GM06990 (cell line): ENCODE measurements around the gene MBD6.
A peak's percentile ranks its signal among the peaks of the same experiment; 100 is the strongest.

ENCODE experiments used
- DNase-seq: peaks from one replicate; pipeline ENCODE4 v3.0.0-alpha.2; 2011; ENCODE audit not compliant: insufficient read length; ENCODE audit errors: extremely low read depth
- H3K27me3 ChIP-seq: replicated peaks from 2 replicates; pipeline ENCODE4 v1.6.0; 2011; ENCODE audit warnings: low read length; ENCODE audit not compliant: control insufficient read depth, insufficient read depth
- H3K36me3 ChIP-seq: 2 replicates; pipeline ENCODE4 v1.5.1; 2011; ENCODE audit warnings: low read length; ENCODE audit not compliant: control insufficient read depth, insufficient read depth
- H3K4me3 ChIP-seq: replicated peaks from 2 replicates; pipeline ENCODE4 v1.5.1; 2011; ENCODE audit warnings: low read depth, mild to moderate bottlenecking, control low read depth, low read length
- TF ChIP-seq, protein P1 (sequence below): IDR thresholded peaks from 2 replicates; pipeline ENCODE4 v1.5.1; 2011; ENCODE audit warnings: low read length, control low read depth, mild to moderate bottlenecking, inconsistent platforms; ENCODE audit not compliant: insufficient read depth, poor library complexity, severe bottlenecking

MBD6 gene

DNA sequence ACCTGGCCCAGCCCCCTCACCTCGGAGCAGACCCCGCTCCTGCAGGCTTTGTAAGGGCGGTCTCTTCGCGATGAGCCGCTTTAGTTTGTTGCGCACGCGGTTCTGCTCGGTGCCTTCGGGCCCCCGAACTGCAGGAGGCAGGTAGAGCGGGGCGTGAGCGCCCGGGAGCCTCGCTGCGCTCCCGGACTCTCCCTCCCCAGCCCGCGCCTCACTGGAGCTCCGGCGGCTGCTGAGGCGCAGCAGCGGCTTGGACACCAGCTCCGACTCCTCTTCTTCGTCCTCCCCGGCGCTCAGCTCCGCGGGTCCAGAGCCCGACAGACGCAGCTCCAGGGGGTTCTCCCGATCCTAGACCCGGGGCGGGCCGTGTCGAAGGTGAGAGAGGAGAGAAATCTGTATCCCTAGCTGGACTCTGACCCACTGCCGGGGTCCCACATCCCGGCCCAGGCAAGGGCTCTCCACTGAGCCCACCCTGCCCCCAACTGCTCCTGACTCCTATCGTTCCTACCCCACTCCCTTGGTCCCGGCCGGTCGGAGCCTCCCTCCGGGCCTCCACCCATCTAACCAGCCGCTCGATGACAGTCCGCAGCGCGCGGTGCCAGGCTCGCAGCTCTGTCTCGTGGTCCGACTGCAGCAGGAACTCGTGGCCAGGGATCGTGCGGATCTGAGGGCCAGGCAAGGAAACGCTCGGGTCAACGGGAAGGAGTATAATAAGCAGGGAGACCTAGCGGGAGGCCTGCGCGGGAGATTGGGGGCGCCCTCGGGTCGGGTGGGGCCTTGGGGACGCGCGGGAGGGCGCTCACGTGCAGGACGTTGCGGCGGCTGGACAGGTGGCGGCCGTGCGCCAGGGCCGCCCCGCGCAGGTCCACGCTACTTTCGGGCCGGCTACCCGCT, 47.1 kb upstream of the MBD6 start:
- TF ChIP-seq, protein P1, sequence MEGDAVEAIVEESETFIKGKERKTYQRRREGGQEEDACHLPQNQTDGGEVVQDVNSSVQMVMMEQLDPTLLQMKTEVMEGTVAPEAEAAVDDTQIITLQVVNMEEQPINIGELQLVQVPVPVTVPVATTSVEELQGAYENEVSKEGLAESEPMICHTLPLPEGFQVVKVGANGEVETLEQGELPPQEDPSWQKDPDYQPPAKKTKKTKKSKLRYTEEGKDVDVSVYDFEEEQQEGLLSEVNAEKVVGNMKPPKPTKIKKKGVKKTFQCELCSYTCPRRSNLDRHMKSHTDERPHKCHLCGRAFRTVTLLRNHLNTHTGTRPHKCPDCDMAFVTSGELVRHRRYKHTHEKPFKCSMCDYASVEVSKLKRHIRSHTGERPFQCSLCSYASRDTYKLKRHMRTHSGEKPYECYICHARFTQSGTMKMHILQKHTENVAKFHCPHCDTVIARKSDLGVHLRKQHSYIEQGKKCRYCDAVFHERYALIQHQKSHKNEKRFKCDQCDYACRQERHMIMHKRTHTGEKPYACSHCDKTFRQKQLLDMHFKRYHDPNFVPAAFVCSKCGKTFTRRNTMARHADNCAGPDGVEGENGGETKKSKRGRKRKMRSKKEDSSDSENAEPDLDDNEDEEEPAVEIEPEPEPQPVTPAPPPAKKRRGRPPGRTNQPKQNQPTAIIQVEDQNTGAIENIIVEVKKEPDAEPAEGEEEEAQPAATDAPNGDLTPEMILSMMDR, result no peak
- Histone ChIP-seq H3K27me3 (no peaks in the 10 kb centered on the region), H3K36me3 (peaks cover 20% of the 10 kb centered on the region), H3K4me3 (peak overlapping the region; percentile 70)
- DNase-seq, result no peak

DNA sequence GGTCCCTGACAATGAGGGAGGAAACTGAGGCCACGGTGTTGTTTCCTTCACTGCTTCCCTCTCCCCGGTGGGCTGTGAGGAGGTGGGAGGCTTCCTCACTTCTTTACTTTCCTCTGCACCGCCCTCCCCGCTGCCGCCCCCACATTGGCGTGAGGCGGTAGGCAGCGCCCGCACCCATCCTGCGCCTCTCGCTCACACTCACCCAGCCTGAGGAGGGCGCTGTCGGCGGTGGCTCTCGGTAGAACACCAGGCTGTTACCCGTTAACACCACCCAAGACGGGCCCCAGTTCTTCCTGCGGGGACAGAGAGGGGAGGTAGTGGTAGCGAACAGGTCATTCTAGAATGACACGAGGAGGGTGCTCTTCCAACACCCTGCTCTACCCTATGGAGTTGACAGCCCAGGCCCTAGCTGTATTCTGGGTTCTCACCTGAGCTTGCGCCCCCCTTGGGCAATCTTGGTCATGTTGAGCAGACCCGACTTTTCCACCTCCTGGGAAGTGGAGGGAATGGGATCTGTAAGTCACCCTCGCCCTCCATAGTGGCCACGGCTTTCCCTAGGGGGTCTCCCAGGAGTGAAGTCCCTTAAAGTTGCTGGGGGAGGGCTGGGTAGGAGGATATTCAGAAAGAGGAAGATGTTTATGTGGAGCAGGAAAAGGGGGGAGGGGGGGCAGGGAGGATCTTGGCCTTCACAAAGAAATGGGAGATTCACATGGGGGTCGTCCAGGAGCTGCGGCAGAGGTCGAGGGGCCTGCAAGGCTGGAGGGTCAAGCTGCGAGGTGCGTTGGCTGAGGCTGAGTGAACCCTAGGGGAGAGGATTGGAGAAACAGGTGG, 46.2 kb upstream of the MBD6 start:
- TF ChIP-seq, protein P1, result peak; percentile 74
- Histone ChIP-seq H3K4me3 (peak overlapping the region; percentile 70), H3K27me3 (no peaks in the 10 kb centered on the region), H3K36me3 (peaks cover 17% of the 10 kb centered on the region)
- DNase-seq, result no peak

DNA sequence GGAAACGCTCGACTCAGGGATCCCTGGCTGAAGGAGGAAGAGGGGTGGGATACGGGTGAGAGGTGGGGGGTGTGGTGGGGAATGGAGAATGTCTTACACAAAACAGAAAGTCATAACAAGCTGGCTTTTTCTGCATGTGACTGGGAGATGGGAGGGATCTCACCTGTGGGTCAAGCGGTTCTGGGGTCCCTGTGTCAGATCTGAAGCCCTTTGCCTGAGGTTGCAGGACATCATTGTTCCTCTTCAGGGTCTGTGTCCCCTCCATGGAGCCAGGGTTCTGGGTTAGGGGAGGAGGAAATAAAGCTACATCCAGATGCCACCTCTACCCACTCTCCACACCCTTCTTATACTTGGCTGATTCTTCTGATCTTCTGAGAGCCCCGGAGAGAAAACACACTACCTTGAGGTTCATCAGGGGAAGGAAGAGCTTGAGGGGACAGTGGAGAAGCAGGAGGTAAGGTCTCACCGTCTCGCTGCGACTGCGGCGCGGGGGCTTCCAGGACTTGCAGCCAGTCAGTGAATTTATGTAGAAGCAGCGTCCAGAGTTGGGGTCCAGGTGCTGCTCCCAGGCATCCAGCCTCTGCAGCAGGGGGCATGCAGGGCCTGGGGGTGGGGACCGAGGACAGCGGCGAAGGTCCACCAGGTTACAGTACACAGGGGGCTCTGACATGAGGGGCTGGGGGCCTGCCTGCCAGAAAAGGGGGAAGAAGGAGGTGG, 45.5 kb upstream of the MBD6 start:
- Histone ChIP-seq H3K27me3 (no peaks in the 10 kb centered on the region), H3K4me3 (peak overlapping the region; percentile 70)

DNA sequence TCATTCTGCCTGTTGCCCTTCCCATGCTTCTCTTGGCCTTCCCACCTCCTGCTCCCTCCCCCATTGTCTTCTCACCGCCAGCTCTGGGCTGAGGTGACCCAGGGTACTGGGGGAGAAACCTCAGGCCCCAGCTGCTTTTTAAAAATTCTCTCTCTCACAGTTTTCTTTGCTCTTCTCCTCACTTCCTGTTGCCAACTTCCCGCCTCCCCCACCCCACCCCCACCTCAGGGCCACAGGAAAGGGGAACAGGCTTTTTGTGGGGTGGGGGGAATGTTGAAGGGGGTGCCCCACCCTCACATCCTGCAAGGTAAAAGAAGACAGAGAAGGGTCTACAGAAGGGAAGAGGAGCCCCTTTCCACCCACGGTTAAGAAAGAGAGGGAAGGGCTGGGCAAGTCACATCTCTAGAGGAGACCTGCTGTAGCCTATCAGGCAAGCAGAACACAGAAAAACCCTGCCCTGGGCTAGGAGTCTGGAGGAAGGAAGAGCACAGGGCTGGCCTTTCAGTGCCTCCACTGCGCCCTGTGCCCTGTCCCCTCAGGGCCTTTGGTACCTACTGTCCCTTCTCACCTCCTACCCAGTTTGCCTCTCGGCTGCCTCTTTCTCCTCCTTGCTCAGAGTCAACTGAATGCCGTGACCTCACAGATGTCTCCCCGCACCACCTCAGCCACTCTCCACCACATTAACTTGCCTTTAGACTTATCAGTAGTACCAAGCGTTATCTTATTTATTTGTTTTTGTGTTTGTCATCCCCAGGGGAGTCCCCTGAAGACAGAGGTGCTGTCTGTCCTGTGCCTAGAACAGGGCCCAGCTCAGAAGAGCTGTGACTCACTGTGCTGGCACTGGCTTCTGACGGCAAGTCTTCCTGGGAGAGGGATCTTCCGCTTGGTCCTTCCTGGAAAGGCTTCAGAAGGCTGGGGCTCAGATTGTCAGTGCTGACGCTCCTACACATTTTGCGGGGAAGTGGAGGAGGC, 44.6 kb upstream of the MBD6 start:
- TF ChIP-seq, protein P1, result no peak
- peak; percentile 64 for DNase-seq
- Histone ChIP-seq H3K27me3 (no peaks in the 10 kb centered on the region), H3K36me3 (peaks cover 11% of the 10 kb centered on the region), H3K4me3 (peak overlapping the region; percentile 70)

More for the DNA sequence above, 45.5 kb upstream of the MBD6 start:
- peaks cover 16% of the 10 kb centered on the region for H3K36me3 ChIP-seq
- TF ChIP-seq, protein P1, result no peak
- peak; percentile 37 for DNase-seq

DNA sequence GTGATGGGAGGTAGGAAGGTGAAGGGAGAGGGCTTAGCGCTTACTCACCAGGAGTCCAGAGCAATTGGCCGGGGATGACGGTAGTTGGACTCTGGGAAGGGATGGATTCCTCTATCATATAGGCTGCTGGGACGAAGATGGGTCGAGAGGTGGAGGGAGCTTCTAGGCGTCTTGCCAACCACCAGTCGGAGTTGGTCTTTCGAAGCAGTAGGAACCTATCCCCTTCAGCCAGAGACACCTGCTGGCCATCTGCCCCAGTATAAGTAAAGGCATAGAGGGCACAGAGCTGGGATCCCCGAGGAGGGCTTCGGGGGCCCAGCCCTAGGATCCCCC, 43.6 kb upstream of the MBD6 start:
- TF ChIP-seq, protein P1, result peak; percentile 6
- H3K36me3 ChIP-seq, result peaks cover 7% of the 10 kb centered on the region
- peak overlapping the region; percentile 70 for H3K4me3 ChIP-seq
- H3K27me3 ChIP-seq, result no peaks in the 10 kb centered on the region
- no peak for DNase-seq
